Epidermal melanocyte (primary cell): ENCODE measurements around the gene ETV7.
A peak's percentile ranks its signal among the peaks of the same experiment; 100 is the strongest.
"Not testable (repeated sequence)": the region's sequence is repeated elsewhere in the genome, so short reads cannot be mapped to it uniquely, and the experiment has no call there.

Source experiments
- DNase-seq: peaks from one replicate; pipeline ENCODE4 v3.0.0; 2011; ENCODE audit warnings: low spot score; ENCODE audit not compliant: insufficient read length

Gene ETV7

GRCh38 chr6:36343109-36343680 is 44.3 kb downstream of the ETV7 start:
- DNase-seq: no peak

- DNase-seq: peak; percentile 72
These were observed 46.6 kb downstream of the ETV7 start for GRCh38 chr6:36340618-36341454.

- DNase-seq: no peak
These were observed 47.2 kb downstream of the ETV7 start for GRCh38 chr6:36340306-36340617.

- no peak for DNase-seq
These were observed 48.3 kb downstream of the ETV7 start for GRCh38 chr6:36339146-36339545.

- not testable (repeated sequence) for DNase-seq
These were observed 49.2 kb downstream of the ETV7 start for GRCh38 chr6:36338223-36338622.

- DNase-seq: no peak
These were observed 49.7 kb downstream of the ETV7 start for GRCh38 chr6:36337814-36338213.

GRCh38 chr6:36336779-36337241 is 50.7 kb downstream of the ETV7 start, which contains the start of gene BNIP5:
TSS of gene BNIP5 (minus strand) at chr6:36336888. CDS start at chr6:36330690, 6,198 bp downstream.
- no peak for DNase-seq

- no peak for DNase-seq
These were observed 51.2 kb downstream of the ETV7 start for GRCh38 chr6:36336208-36336710.

- no peak for DNase-seq
These were observed 51.8 kb downstream of the ETV7 start for GRCh38 chr6:36335465-36336207.

GRCh38 chr6:36334832-36335459 is 52.5 kb downstream of the ETV7 start:
- DNase-seq: no peak

GRCh38 chr6:36333931-36334725 is 53.3 kb downstream of the ETV7 start:
- DNase-seq: no peak

GRCh38 chr6:36333171-36333895 is 54.1 kb downstream of the ETV7 start:
- no peak for DNase-seq

- no peak for DNase-seq
These were observed 56.1 kb downstream of the ETV7 start for GRCh38 chr6:36331381-36331780.

GRCh38 chr6:36330366-36330765 is 57.1 kb downstream of the ETV7 start:
- no peak for DNase-seq

- no peak for DNase-seq
These were observed 57.6 kb downstream of the ETV7 start for GRCh38 chr6:36329798-36330291.

- no peak for DNase-seq
These were observed 58.9 kb downstream of the ETV7 start for GRCh38 chr6:36328600-36328999.

GRCh38 chr6:36327919-36328236 is 59.6 kb downstream of the ETV7 start:
- no peak for DNase-seq

GRCh38 chr6:36327226-36327918 is 60.1 kb downstream of the ETV7 start:
- no peak for DNase-seq

- DNase-seq: no peak
These were observed 61.0 kb downstream of the ETV7 start for GRCh38 chr6:36326356-36326995.
